ENCODE data around the gene REL. TPM values are rescaled to one million over a fixed set of nuclear protein-coding genes. Genes with fewer than 3 reads are reported as not detected.
A peak's percentile ranks its signal among the peaks of the same experiment; 100 is the strongest.

Gene REL
- polyA plus RNA-seq, 1 experiment = 0.99 TPM

DNA sequence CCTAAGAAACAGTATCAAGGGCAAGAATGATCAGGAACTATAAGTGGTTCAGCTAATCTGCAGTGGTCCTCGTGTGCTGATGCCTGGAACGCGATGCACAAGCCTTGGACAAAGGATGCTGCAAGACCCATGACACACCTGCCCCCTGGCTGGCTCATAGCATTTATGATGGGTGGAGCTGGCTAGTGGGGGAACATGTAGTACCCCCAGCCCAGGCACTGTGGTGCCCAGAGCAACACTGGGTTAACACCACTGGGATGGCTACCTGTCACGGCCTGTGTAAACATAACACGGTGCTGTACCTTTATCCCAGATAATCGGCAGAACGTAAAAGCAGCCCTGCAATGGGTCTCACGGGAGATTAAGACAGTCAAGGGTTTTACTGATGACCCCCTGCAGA lies 75.8 kb downstream of the REL start:
- Histone ChIP-seq H3K27me3 (ENCODE audit: control insufficient read depth, insufficient read depth, low read length) (no peaks in the 10 kb centered on the region), H3K36me3 (ENCODE audit: control insufficient read depth, insufficient read depth, low read length) (no peaks in the 10 kb centered on the region), H3K4me3 (ENCODE audit: low read depth, low read length) (no peak overlapping the region)
- ChIA-PET CTCF (interaction anchor here (1.0 to 1.3 kb wide), 2 partner anchors 10 to 138 kb away, joined by 3 to 4 read pairs; no protein-coding TSS in a partner anchor), POLR2A (no interaction called here)
- no peak for TF ChIP-seq CTCF (IDR thresholded peaks at IDR 0.05; ENCODE audit: insufficient read depth, low read depth, low read length)
- DNase-seq (ENCODE audit: low read depth) = no peak

DNA sequence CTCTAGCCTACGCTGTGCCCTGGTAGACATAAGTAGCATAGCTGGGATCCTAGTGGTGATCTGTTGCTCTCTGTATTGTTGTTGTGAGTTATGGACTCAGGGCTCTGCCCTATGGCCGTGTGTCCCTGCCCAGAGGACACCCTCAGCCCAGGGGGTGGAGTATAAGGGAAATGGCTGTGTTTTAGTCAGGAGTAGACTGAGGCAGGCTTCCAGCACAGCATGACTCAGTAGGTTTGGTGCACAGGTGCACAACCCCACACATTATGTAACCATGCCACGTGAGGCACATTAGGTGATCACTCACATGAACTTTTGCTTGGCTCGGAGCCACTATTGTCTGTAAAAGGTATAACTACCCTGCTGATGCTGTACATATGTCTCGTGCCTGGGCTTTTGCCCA lies 76.3 kb downstream of the REL start:
- H3K36me3 ChIP-seq (ENCODE audit: control insufficient read depth, insufficient read depth, low read length) = no peaks in the 10 kb centered on the region
- POLR2A ChIA-PET = no interaction called here
- no peaks in the 10 kb centered on the region for H3K27me3 ChIP-seq (ENCODE audit: control insufficient read depth, insufficient read depth, low read length)
- H3K4me3 ChIP-seq (ENCODE audit: low read depth, low read length) = no peak overlapping the region
- CTCF ChIA-PET = interaction anchor here (0.9 to 1.3 kb wide), 4 partner anchors 11 to 138 kb away, joined by 3 to 4 read pairs (median 4); no protein-coding TSS in a partner anchor
- no peak for DNase-seq (ENCODE audit: low read depth)
- no peak for TF ChIP-seq CTCF (IDR thresholded peaks at IDR 0.05; ENCODE audit: insufficient read depth, low read depth, low read length)

DNA sequence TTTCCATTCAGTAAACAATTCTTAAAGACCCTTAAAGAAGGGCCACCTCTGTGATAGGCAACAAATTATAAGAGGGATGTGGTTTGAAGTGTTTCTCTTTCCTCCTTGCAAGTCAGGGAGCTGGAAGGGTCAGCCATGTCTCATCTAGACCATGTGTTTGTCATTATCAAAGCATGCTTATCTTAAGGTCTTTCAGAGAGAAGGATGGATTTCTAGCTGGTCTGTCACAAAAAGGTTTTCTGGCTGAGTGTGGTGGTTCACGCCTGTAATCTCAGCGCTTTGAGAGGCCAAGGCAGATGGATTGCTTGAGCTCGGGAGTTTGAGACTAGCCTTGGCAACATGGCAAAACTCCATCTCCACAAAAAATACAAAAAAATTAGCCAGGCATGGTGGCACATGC lies 77.0 kb downstream of the REL start:
- no peak for TF ChIP-seq CTCF (IDR thresholded peaks at IDR 0.05; ENCODE audit: insufficient read depth, low read depth, low read length)
- no peaks in the 10 kb centered on the region for H3K36me3 ChIP-seq (ENCODE audit: control insufficient read depth, insufficient read depth, low read length)
- ChIA-PET CTCF (interaction anchor here (0.9 to 1.3 kb wide), 3 partner anchors 12 to 22 kb away, joined by 3 to 4 read pairs (median 4); no protein-coding TSS in a partner anchor), POLR2A (no interaction called here)
- peak; percentile 20 for DNase-seq (ENCODE audit: low read depth)
- no peaks in the 10 kb centered on the region for H3K27me3 ChIP-seq (ENCODE audit: control insufficient read depth, insufficient read depth, low read length)
- no peak overlapping the region for H3K4me3 ChIP-seq (ENCODE audit: low read depth, low read length)

GRCh38 chr2:60958800-60959199 lies 77.4 kb downstream of the REL start:
- no peak overlapping the region for H3K4me3 ChIP-seq (ENCODE audit: low read depth, low read length)
- H3K27me3 ChIP-seq (ENCODE audit: control insufficient read depth, insufficient read depth, low read length) = no peaks in the 10 kb centered on the region
- no peaks in the 10 kb centered on the region for H3K36me3 ChIP-seq (ENCODE audit: control insufficient read depth, insufficient read depth, low read length)
- peak; percentile 26 for DNase-seq (ENCODE audit: low read depth)
- ChIA-PET CTCF (interaction anchor here (0.9 to 1.1 kb wide), 2 partner anchors 16 to 22 kb away, joined by 3 to 4 read pairs; no protein-coding TSS in a partner anchor), POLR2A (interaction anchor here (0.6 kb wide), 1 partner anchor 47 kb away, joined by 3 read pairs; no protein-coding TSS in a partner anchor)
- no peak for TF ChIP-seq CTCF (IDR thresholded peaks at IDR 0.05; ENCODE audit: insufficient read depth, low read depth, low read length)

GRCh38 chr2:60959501-60959900 lies 78.1 kb downstream of the REL start:
- Histone ChIP-seq H3K4me3 (ENCODE audit: low read depth, low read length) (no peak overlapping the region), H3K27me3 (ENCODE audit: control insufficient read depth, insufficient read depth, low read length) (no peaks in the 10 kb centered on the region), H3K36me3 (ENCODE audit: control insufficient read depth, insufficient read depth, low read length) (no peaks in the 10 kb centered on the region)
- ChIA-PET POLR2A (interaction anchor here (0.6 kb wide), 1 partner anchor 48 kb away, joined by 3 read pairs; no protein-coding TSS in a partner anchor), CTCF (no interaction called here)
- DNase-seq (ENCODE audit: low read depth) = no peak
- no peak for TF ChIP-seq CTCF (IDR thresholded peaks at IDR 0.05; ENCODE audit: insufficient read depth, low read depth, low read length)
